ENCODE data around the gene ADAMTS5.
A peak's percentile ranks its signal among the peaks of the same experiment; 100 is the strongest.

Gene ADAMTS5

GRCh38 chr21:26946744-26947446, 20.0 kb downstream of the ADAMTS5 start:
- DNase-seq: no peak

DNA sequence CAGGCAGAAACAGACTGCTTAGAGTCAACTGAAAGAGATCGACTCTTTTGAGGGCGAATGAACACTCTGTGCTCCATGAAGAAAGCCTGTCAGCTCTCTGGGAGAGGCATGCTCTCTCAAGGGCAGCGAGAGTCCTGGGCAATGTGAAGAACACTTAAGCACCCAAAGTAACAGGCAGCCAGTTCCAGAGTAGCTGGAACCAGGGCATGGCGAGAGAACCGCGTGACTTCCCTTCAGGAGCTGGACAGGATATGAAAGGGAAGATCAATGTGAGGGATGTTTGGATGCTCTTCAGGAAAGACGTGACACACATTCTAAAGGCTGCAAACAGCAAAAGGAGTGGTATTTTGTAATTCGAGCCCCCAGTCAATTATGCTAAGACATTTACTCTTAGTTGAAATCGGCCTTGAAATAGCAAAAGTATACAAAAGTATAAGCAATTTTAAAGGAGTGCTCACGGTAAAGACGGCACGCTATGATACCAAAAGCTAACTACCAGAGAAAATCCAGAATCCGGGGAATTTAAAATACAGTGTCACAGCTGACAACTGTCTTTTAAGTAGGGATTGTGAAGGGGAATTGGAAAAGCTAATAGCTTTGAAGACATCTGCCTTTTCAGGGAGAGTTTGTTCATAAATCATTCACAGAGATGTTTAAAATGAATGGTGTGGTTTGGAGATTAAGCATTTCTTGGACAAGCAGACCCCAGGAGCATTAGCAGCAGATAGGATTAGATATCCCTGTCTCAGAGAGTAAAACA, 20.8 kb downstream of the ADAMTS5 start:
- peak; percentile 46 for DNase-seq

GRCh38 chr21:26943921-26944320, 23.0 kb downstream of the ADAMTS5 start:
- no peak for DNase-seq

DNA sequence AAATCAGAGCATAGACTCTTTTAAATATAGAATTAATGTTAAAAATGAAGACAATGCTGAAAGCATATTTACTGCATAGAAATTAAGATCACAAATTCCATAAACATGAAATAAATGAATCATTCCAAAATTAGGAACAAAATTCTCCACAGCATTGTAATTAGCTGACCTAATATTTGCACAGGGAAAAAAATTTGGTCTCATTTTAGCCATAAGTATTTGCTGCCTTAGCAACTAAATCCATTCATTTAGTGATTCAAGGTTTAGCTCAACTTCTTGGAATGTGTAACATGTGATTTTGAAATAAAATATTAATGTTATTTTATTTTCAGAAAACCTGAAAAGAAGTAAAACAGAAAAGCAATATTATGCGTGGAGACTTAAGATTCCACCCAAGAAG, 25.5 kb downstream of the ADAMTS5 start:
- peak; percentile 54 for DNase-seq

GRCh38 chr21:26939601-26940111, 27.2 kb downstream of the ADAMTS5 start:
- peak; percentile 86 for DNase-seq

- DNase-seq: no peak
Observed at GRCh38 chr21:26936641-26937040, 30.2 kb downstream of the ADAMTS5 start.

- no peak for DNase-seq
Observed at GRCh38 chr21:26935977-26936376, 30.9 kb downstream of the ADAMTS5 start.

GRCh38 chr21:26934383-26934782, 32.5 kb downstream of the ADAMTS5 start:
- no peak for DNase-seq

DNA sequence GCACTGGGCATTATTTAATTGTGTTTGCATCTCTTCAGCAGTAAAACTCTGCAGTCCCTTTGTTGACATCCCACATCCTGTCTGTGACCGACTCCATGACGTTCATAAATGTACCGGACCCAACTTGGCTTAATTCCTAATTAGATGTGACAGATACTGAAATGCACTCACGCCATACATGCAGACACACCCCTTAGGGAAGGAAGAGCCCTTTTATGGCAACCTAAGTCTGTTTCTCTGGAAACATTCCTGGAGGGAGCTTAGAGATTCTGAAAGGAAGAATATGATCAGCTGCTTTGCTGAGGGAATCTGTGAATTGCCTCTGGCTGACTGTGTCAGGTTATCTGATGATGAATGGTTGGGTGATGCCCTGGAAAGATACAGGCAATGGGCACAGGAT, 33.4 kb downstream of the ADAMTS5 start:
- DNase-seq: no peak

DNA sequence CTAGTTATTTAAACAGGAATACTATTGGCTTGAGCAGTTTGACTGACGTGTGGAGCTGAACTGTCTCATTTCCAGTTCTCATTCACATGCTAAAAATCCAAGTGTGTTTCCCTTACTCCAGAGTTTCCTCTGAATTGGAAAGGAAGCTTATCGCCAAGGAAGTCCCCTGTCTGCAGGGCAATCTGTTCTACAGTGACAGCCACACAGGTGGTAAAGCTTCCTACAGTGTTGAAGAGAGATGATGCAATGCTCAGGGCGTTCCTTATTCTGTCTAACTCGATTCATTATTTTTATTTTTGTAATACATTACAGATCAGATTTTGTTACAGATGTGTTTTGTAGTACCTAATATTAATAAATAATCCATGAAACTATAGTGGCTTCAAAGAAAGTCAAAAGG, 41.3 kb downstream of the ADAMTS5 start:
- no peak for DNase-seq

DNA sequence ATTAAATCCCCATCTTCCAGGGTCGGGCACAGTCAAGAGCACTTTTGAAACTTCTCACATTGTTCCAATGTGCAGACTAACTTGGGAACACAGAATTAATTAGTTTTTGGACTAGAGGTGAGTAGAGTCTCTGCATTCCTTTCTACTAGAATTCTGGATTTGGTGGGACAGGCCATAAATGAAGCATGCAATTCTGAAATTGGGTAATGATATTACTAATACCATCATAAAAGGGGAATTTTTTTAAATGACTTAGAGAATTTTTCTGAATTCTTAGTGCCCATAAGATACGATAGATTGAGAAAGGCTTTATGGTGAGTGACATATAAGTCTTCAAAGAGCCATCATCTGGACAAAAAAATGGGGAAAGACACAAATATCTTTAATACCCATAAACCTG, 41.8 kb downstream of the ADAMTS5 start:
- DNase-seq: no peak

DNA sequence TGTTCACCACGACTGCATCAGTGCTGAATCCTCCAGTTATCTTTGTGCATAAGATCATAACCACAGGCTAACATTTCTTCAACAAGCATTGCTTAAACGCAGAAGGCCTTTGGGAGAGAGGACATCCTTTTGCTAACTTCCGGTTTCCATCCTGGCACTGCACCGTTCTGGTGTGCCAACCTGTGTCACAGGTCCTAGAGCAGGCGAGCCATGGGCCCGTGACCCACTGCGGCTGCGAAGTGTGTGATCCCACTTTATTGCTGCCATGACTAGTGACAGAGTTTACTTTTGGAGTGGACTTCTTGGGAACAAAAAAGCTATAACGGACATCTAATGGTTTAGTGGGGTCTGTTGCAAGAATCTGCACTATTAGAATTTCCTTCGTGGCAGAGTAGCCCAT, 42.9 kb downstream of the ADAMTS5 start:
- no peak for DNase-seq

DNA sequence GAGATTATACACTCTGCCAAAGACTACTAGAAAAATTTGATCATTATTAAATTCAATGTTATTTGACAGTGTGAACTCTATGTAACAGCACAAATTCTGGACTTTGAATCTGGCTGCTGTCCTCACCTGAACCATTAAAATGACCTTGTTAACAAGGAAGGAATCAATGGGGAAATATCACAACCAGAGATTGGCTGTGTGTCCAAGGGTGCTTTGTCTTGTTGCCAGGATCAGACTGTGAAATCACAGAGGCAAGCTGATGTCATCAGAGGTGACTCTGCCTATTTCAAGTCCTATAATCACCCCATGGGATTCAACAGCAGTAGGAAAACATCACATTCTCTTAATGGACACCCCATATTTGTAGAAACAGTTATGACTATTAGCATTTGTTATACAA, 46.8 kb downstream of the ADAMTS5 start:
- no peak for DNase-seq

DNA sequence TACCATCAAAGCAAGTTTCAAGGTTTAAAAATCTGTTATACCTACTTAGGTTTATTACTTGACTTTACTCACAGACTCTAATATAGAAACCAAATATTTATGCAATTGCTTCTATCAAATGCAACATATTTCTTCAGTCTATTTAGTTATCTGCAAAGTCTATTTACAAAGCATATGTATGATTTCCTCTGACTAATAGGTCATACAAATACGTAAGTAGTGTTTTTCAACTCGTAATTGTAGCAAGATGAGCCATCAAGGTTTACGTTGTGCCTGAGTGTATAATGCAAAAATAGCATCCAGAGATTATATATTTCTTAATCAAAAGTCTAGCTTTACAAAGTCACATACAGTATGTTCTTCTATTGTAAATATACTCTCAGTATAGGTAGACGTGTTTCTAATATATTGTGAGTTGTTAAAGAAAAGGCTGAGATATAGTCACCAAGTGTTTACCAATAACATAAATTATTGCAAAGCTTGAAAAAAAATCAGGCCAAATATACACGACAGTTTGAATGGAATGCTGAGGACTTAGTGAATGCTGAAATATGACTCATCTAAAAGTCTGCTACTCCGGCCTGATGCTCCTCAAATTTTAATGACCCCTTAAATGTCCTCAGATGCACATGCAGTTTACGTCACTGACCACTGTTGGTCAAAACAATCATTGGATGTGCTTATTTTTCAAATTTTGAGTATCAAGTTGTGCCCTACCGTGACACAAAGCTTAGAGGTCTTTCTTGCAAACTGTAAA, 48.4 kb downstream of the ADAMTS5 start:
- DNase-seq: peak; percentile 27

DNA sequence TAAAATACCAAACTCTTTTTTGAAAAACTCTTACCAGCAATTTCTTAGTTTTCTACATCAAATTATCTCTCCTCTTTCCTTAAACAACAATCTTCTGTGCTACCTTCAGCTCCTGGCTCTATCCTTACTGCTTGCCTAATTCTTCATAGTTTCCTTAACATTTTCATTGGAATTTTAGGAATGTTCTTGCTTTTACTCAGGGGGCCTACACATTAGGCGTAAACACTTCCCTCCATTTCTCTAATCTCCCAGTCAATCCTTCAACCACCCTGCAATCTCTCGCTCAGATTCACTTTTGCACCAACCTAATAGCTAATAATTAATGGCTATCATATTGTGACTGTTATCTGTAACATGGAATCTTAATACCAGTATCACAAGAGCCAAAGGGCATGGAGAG, 50.1 kb downstream of the ADAMTS5 start:
- DNase-seq: no peak

DNA sequence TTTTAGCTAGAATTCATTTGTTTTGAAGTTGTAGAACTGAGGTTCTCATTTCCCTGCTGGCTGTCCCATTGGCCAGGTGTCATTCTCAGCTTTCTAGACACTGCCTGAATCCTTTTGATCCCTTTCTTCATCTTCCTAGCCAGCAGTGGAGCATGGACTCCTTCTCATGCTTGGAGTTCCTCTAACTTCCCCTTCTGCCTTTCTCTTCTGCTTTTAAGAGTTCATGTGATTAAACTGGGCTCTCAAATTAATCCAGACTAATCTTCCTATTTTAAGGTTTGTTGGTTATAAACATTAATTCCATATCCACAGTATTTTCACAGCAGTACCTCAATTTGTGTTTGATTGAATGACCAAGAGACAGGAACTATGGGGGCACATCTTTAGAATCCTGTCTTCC, 52.3 kb downstream of the ADAMTS5 start:
- DNase-seq: no peak

DNA sequence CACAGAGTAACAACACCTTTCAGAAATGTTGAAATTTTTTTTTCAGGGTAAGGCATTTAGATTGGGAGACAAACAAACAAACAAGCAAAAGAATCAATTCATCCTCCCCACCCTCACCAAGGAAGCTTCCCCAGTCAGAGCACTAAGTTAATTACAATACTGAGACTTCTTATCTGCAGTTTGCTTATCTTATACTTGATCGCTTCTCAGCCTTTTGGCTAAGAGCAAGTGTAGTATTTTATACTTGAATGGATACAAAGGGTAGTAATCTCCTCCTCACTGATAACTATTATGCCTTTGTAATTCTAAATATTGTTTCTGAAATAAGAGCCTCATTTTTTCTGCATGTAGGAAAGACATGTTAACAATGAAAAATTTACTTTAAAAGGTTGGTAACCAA, 54.4 kb downstream of the ADAMTS5 start:
- DNase-seq: no peak

GRCh38 chr21:26909972-26910371, 56.9 kb downstream of the ADAMTS5 start:
- DNase-seq: peak; percentile 69

DNA sequence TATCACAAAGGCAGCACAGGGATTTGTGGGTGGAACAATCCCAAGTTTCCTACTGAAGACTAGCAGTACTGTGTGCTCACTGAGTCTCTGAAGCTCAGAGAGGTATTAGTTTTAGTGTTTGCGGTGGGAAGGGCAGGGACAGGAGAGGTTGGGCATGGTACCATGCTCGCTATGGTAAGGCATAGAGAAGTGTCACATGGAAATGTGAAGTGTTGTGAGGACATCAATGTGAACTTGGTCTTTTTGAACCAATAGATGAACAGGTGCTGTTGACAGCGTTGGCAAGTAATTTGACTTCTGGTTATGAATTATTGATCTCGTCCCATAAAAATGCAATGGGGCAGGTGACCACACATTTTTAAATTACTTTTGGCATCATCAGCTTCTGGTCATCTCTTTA, 65.9 kb downstream of the ADAMTS5 start:
- no peak for DNase-seq

DNA sequence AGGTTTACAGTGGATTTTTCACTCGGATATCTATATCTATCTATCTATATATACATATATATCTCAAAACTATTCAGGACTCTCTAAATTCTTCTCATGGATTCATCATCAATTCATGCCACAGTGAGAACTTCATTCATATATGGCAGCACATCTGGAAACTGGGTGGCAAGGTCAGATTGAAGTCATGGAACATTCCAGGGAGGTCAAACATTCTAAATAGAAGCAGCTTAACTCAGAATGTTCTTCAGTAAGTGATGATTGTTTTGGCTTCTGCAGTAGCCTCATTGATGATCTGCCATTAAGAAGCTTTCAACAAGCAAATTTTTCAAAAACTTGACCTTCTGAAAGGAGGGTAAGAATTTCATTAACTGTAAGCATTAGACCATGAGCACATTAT, 74.7 kb downstream of the ADAMTS5 start:
- peak; percentile 27 for DNase-seq

DNA sequence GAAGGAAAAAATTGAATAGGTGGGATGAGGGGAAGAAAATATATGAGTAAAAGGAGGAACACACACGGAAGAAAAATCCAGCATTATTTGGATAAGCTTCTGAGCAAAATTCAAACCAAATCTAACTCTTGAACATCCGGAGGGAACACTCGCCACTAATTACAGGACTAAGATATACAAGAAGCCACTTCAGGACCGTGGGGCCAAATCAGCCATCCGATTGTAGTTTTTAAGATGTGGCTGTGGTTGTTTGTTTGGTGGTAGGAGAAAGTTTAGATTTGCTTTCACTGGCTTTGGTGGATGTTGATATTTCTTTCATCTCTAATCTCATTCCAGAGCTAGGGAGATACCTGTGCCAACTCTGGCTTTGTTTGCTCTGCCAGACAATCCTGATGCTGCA, 78.0 kb downstream of the ADAMTS5 start:
- no peak for DNase-seq

- DNase-seq: peak; percentile 62
Observed at GRCh38 chr21:26888256-26888655, 78.6 kb downstream of the ADAMTS5 start.

DNA sequence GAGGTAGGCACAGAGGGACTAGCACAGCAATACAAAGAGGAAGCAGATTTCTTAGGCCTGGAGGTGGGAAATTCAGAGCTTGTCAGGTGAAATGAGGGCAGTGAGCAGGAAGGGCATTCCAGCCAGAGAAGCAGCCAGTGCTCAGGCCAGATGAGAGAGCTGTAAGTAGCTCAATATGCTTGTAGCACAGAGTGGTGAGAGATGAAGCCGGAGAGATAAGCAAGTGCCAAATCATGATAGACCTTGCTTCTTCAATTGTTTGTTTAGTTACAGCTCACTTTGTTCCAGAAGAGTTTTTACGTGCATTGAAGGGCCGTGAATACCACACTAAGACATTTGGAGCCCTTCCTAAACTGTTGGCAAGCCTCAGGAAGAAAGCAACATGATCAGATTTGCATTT, 79.6 kb downstream of the ADAMTS5 start:
- no peak for DNase-seq

DNA sequence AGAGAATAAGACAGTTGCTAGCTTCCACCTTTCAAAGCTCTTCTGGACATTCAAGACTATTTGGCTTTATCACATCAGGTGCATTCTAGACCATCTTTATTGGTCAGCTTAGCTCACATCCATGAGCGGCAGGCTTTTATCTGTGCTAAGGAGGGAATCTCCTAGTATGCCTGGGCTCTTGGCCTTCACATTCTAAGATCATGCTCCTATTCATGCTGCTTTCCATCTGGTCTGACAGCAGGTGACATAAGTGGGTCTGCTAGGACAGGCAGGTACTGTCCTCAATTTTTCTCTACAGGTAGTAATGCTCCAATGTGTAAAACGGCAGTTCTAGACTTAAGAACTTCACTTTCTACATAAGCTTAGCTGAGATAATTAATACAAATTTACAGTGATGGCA, 82.5 kb downstream of the ADAMTS5 start:
- DNase-seq: no peak
